Fibroblast of villous mesenchyme (primary cell): ENCODE measurements around the gene DCTN2. TPM values are rescaled to one million over a fixed set of nuclear protein-coding genes. Genes with fewer than 3 reads are reported as not detected.

Experiments
- DNase-seq: peaks from one replicate; pipeline ENCODE4 v3.0.0-alpha.2; 2010; ENCODE audit warnings: low read depth
- H3K4me3 ChIP-seq: 2 replicates; pipeline ENCODE4 v1.5.1; 2011; ENCODE audit warnings: low read depth, mild to moderate bottlenecking, low read length
- CTCF ChIP-seq: IDR thresholded peaks from 2 replicates; pipeline ENCODE4 v1.5.1; 2012; ENCODE audit warnings: low read depth, mild to moderate bottlenecking, low read length; ENCODE audit not compliant: insufficient read depth
- total RNA-seq: library from RNA; depleted of rRNA; stranded (reverse); fragments of >200 nt; gene quantifications from 2 replicates; pipeline ENCODE4 v1.2.3, GENCODE V29; 2012

DCTN2 gene
- total RNA-seq, 1 donor = 111 TPM

GRCh38 chr12:57541001-57541400 lies 6.0 kb downstream of the DCTN2 start:
- DNase-seq = no peak
- no peak for TF ChIP-seq CTCF
- no peak overlapping the region for H3K4me3 ChIP-seq

GRCh38 chr12:57539134-57539768 lies 7.7 kb downstream of the DCTN2 start:
- no peak for TF ChIP-seq CTCF
- DNase-seq = no peak
- H3K4me3 ChIP-seq = no peak overlapping the region

GRCh38 chr12:57536597-57536942 lies 10.4 kb downstream of the DCTN2 start:
- TF ChIP-seq CTCF = no peak
- no peak overlapping the region for H3K4me3 ChIP-seq
- no peak for DNase-seq

GRCh38 chr12:57535764-57536596 lies 11.0 kb downstream of the DCTN2 start:
- no peak overlapping the region for H3K4me3 ChIP-seq
- DNase-seq = no peak
- TF ChIP-seq CTCF = no peak

GRCh38 chr12:57534991-57535543 lies 11.9 kb downstream of the DCTN2 start:
- TF ChIP-seq CTCF = no peak
- no peak for DNase-seq
- no peak overlapping the region for H3K4me3 ChIP-seq

- H3K4me3 ChIP-seq = no peak overlapping the region
- no peak for DNase-seq
- no peak for TF ChIP-seq CTCF
Measured at GRCh38 chr12:57534250-57534649, 12.7 kb downstream of the DCTN2 start.

- no peak overlapping the region for H3K4me3 ChIP-seq
- no peak for TF ChIP-seq CTCF
- no peak for DNase-seq
Measured at GRCh38 chr12:57533108-57533507, 13.9 kb downstream of the DCTN2 start.
